ENCODE data around the gene RNF126.

DNA sequence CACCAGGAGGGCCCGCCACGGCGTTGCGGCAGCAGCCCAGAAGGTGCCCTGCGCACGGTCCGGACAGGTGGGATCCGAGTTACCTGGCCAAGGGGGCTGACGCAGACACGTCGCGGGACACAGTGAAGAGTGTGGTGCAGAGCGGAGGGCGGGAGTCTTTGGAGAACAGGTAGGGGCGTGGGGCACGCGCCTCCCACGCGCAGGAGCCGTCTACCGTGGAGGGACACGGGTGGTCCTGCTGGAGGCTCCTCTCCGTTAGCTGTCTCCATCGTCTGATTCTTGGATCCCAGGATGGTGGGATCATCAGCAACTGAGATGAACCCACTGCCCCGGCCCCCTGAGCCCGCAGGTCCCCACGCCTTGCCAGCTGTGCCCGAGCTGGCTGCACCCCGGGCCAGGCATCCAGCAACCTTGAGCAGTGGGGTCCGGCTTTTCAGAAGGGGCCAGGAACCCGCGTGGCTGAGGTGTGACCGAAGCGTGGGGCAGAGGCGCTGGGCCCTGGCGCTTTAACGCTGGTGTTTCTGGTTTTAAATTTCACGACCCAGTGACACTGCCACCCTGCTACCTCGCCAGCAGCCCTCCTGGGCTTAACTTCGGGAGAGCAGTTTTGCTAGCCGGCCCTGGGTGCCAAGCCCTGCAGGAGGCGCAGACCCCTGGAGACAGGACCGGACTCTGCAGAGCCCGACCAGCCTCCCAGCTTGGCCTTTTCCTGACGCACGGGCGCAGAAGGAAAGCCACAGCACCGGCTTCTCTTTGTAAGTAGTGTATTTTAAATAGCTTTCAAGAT is 16.0 kb downstream of the RNF126 start:
- TF ChIP-seq CTCF (IDR thresholded peaks at IDR 0.05) = no peak
- TF ChIP-seq POLR2AphosphoS5 (IDR thresholded peaks at IDR 0.05) = no peak
- no peak for TF ChIP-seq POLR2A (IDR thresholded peaks at IDR 0.05)
- no peak for TF ChIP-seq EP300 (IDR thresholded peaks at IDR 0.05)
